Endometrial microvascular endothelial cells (primary cell): ENCODE data around the gene TASL. TPM values are rescaled to one million over a fixed set of nuclear protein-coding genes. Genes with fewer than 3 reads are reported as not detected.
"Not testable (repeated sequence)": the region's sequence is repeated elsewhere in the genome, so short reads cannot be mapped to it uniquely, and the experiment has no call there.

ENCODE experiments used
- in situ Hi-C: cut with HindIII; loops from 2 replicates; pipeline ENCODE4 v1.10.0; 2017; ENCODE audit warnings: low sequenced_read_pairs, low pct_unique_long_range_greater_than_20kb; ENCODE audit errors: inconsistent ontology term
- total RNA-seq: library from RNA; depleted of rRNA; stranded (reverse); fragments of >200 nt; gene quantifications from one replicate; pipeline ENCODE4 v1.2.3, GENCODE V29; 2015; ENCODE audit errors: inconsistent ontology term

The TASL gene
- total RNA-seq, 1 donor from 2014 or later, result not detected

DNA sequence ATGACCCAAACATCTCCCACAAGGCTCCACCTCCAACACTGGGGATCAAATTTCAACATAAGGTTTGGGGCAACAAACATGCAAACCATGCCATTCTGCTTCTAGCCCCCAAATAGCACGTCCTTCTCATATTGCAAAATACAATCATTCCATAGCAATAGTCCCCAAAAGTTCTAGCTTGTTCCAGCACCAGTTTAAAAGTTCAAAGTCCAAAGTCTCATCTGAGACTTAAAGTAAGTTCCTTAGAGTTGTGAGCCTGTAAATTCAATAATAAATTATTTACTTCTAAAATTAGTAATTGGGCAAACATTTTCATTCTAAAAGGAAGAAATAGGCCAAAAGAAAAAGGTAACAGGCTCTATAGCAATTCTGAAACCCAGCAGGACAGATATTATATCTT lies 8.9 kb upstream of the TASL start:
- in situ Hi-C loops, result no loop called here

- in situ Hi-C loops, result no loop called here
Measured at GRCh38 chrX:30582664-30583063, 5.1 kb upstream of the TASL start.

DNA sequence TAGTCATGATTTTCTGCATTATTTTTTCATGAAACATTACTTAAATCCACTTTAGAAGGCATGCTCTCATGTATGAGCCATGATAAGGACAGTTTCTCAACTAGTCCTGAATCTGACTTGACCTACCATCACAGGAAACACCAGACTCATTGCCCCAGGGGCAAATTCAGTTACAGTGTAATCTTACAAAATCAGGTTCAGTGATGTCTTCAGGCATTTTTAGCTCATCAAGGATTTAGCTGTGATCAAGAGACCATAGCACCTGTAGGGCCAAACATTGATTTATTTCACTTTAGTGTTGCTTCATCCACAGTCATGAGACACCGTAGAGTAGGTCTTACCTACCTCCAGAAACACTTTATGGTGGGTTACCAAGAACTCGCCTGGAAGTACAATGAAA lies 3.1 kb upstream of the TASL start:
- in situ Hi-C loops, result no loop called here

- in situ Hi-C loops, result no loop called here
Measured at GRCh38 chrX:30576881-30577280, 685 bp downstream of the TASL start.

GRCh38 chrX:30573125-30573524 lies 4.4 kb downstream of the TASL start:
- in situ Hi-C loops, result no loop called here

DNA sequence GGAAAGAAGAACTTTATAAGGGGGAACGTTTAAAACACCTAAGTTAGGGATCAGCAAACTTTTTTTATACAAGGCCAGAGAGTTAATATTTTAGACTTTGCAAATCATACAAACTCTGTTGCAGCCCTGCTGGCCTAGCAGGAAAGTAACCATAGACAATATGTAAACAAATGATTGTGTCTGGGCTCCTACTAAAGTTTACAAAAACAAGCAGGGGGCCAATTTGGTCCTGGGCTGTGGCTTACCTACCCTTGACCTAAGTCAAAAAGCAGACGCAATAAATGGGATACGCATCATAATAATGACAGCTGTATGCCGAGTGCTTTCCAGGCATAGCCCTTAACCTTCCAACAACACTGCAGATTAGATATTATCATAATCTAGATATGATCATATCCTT lies 4.9 kb downstream of the TASL start:
- in situ Hi-C loops, result no loop called here

DNA sequence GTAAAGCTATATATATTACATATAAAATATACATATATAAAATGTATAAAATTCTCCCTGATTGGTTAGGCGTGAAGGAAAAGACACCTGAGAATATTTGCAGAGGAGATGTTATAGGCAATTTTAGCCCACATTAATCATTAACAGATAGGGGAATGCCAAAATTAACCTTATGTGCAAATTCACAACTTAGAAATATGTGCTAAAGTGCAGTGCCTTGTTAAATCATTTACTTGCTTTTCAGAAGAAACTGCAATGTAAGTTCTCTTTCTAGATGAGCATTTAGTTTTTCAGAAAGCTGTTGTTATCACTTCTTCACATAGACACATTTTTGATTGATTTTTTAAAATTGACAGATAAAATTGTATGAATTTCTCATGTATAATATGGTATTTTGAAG lies 5.6 kb downstream of the TASL start:
- in situ Hi-C loops, result no loop called here

DNA sequence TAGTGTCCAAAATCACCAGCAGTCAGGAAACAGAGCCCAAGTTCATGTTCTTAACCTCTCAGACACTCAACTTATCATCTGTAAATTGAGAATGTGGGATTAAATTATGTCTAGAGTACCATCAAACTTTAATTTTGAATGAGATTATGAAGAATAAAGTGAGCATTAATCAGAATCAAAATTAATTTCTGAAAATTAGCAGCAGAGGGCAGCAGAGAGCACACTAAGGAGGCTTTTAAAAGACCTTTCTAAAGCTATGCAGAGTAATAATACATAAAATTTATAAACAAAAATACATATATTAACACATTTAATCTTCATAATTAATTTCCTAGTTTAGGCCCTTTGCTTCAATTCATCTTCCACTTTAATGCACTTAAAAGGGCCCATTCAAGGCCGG lies 7.1 kb downstream of the TASL start:
- in situ Hi-C loops, result no loop called here

- in situ Hi-C loops, result no loop called here
Measured at GRCh38 chrX:30568136-30568535, 9.4 kb downstream of the TASL start.

- in situ Hi-C loops, result not testable (repeated sequence)
Measured at GRCh38 chrX:30563070-30563469, 14.5 kb downstream of the TASL start.

GRCh38 chrX:30561191-30561590 lies 16.4 kb downstream of the TASL start:
- in situ Hi-C loops, result no loop called here

DNA sequence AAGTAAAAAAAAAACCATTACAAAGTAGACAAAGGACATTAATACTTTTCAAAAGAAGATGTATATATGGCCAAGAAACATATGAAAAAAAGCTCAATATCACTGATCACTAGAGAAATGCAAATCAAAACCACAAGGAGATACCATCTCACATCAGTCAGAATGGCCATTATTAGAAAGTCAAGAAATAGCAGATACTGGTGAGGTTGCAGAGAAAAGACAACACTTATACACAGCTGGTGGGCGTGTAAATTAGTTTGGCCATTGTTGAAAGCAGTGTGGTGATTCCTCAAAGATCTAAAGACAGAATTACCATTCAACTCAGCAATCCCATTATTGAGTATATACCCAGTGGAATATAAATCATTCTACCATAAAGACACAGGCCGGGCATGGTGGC lies 39.3 kb downstream of the TASL start:
- in situ Hi-C loops, result no loop called here

DNA sequence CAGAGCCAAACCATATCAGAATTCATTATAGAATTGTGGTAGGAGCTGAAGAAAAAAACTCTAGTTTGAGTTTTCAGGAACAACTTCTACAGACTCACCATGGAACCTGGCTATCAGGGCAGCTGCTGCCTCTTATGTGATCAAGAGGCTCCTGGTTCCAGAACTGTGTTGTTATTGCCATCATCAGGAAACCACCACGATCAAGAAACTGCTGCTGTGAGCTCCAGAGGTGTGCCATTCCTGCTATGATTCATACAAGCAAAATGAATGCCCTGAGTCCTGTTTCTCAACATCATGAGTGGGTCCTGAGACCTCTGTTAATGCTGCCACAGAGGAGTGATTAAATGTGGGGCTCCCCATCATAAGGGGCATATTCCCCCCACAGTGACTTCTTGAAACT lies 43.7 kb downstream of the TASL start:
- in situ Hi-C loops, result no loop called here

DNA sequence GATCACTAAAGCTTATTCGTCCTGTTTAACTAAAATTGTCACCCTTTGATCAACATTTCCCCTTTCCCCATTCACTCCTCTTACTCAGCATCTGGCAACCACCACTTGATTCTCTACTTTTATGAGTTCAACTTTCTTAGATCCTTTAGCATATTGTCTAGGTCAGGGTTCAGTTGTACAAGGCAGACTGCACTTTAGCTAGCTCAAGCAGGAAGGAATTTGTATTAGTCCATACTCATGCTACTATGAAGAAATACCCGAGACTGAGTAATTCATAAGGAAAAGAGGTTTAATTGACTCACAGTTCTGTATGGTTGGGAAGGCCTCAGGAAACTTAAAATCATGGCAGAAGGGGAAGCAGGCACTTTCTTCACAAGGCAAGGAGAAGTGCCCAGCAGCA lies 44.3 kb downstream of the TASL start:
- in situ Hi-C loops, result no loop called here

DNA sequence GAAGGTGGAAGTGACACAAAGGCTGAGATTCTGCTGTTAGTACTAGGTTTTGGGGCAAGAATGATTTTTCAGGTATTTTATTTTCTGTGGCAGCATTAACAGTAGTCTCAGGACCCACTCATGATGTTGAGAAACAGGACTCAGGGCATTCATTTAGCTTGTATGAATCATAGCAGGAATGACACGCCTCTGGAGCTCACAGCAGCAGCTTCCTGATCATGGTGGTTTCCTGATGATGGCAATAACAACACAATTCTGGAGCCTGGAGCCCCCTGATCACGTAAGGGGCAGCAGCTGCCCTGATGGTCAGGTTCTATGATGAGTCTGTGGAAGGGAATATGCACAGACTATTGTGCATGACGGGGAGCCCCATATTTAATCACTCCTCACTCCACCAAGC lies 47.0 kb downstream of the TASL start:
- in situ Hi-C loops, result no loop called here

GRCh38 chrX:30525732-30526131 lies 51.8 kb downstream of the TASL start:
- in situ Hi-C loops, result no loop called here

- in situ Hi-C loops, result no loop called here
Measured at GRCh38 chrX:30521440-30522182, 56.0 kb downstream of the TASL start.

- in situ Hi-C loops, result no loop called here
Measured at GRCh38 chrX:30513284-30513683, 64.3 kb downstream of the TASL start.
